OCI-LY7 (cell line): ENCODE measurements around the gene ATXN1.

Experiments used
- EZH2phosphoT487 ChIP-seq: fragments of 200-600 bp; sonication (generic); IDR thresholded peaks from 2 replicates; pipeline ENCODE4 v1.6.1; 2018; ENCODE audit warnings: low read depth, borderline replicate concordance, mild to moderate bottlenecking, mixed run types, antibody characterized with exemption, low read length, moderate library complexity, mixed read lengths
- TF ChIP-seq, protein P1 (sequence below): fragments of 200-600 bp; sonication (generic); conservative IDR thresholded peaks from 2 replicates; pipeline ENCODE4 v1.5.1; 2014; ENCODE audit warnings: mild to moderate bottlenecking, antibody characterized with exemption, low read length, moderate library complexity, mixed read lengths

DNA sequence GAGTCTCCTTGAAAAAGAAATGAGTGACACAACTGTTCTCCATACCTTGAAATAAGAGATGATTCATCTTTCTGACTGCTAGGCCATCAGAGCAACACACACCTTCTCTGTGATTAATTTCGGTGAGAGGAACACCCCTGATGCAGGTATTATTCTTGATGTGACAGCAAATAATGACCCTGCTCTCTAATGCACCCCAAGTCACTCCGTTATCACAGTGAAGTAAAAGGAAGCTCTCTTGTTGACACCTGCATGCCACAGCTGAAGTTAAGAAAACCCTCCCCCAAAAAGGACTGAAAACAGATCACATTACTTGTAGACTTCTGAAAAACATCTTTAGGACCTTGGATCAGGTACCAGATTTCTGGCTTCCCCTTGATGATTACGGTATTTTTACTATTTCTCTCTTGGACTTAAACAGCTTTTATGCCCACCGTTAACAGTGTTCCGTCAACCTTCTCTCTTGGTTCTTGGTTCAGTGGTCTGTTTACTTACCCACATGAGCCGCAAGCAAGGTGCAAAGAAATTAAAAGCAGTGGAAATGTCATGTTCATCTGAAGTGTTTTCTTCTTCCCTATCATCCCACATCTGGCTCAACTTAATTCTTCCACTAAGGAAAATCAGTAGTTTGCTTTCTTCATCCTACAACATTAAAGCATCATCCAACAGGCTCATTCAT lies 273.1 kb downstream of the ATXN1 start:
- TF ChIP-seq, protein P1, sequence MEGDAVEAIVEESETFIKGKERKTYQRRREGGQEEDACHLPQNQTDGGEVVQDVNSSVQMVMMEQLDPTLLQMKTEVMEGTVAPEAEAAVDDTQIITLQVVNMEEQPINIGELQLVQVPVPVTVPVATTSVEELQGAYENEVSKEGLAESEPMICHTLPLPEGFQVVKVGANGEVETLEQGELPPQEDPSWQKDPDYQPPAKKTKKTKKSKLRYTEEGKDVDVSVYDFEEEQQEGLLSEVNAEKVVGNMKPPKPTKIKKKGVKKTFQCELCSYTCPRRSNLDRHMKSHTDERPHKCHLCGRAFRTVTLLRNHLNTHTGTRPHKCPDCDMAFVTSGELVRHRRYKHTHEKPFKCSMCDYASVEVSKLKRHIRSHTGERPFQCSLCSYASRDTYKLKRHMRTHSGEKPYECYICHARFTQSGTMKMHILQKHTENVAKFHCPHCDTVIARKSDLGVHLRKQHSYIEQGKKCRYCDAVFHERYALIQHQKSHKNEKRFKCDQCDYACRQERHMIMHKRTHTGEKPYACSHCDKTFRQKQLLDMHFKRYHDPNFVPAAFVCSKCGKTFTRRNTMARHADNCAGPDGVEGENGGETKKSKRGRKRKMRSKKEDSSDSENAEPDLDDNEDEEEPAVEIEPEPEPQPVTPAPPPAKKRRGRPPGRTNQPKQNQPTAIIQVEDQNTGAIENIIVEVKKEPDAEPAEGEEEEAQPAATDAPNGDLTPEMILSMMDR: no peak
- no peak for TF ChIP-seq EZH2phosphoT487
